DMS53 treated with DMSO at 0.1 percent for 48 hours (cell line): ENCODE data around the gene RAB38.

Source experiments
- DNase-seq: peaks from one replicate; lab custom pipeline; 2025; ENCODE audit not compliant: unreplicated experiment; lab: John Stamatoyannopoulos, UW

Gene RAB38

GRCh38 chr11:88174709-88175568, at the start of gene RAB38:
TSS of gene RAB38 (minus strand) at chr11:88175443. CDS start at chr11:88175384, 59 bp downstream.
- DNase-seq: peak; percentile 75

GRCh38 chr11:88213406-88213805, 38.2 kb upstream of the RAB38 start:
- DNase-seq: no peak

GRCh38 chr11:88212300-88212699, 37.1 kb upstream of the RAB38 start:
- DNase-seq: no peak

- DNase-seq: no peak
Observed at GRCh38 chr11:88208745-88209144, 33.5 kb upstream of the RAB38 start.

- DNase-seq: no peak
Observed at GRCh38 chr11:88206751-88207150, 31.5 kb upstream of the RAB38 start.

GRCh38 chr11:88204353-88204752, 29.1 kb upstream of the RAB38 start:
- DNase-seq: no peak

GRCh38 chr11:88203604-88204003, 28.4 kb upstream of the RAB38 start:
- DNase-seq: no peak

- no peak for DNase-seq
Observed at GRCh38 chr11:88202498-88202897, 27.3 kb upstream of the RAB38 start.

GRCh38 chr11:88196393-88196792, 21.1 kb upstream of the RAB38 start:
- no peak for DNase-seq

GRCh38 chr11:88195908-88196307, 20.7 kb upstream of the RAB38 start:
- DNase-seq: no peak

- no peak for DNase-seq
Observed at GRCh38 chr11:88194990-88195389, 19.7 kb upstream of the RAB38 start.

GRCh38 chr11:88193278-88193677, 18.0 kb upstream of the RAB38 start:
- no peak for DNase-seq

- no peak for DNase-seq
Observed at GRCh38 chr11:88188932-88189253, 13.7 kb upstream of the RAB38 start.

GRCh38 chr11:88188251-88188931, 13.1 kb upstream of the RAB38 start:
- DNase-seq: no peak

- peak; percentile 79 for DNase-seq
Observed at GRCh38 chr11:88183233-88183632, 8.0 kb upstream of the RAB38 start.

- DNase-seq: no peak
Observed at GRCh38 chr11:88181776-88182175, 6.5 kb upstream of the RAB38 start.

- no peak for DNase-seq
Observed at GRCh38 chr11:88179971-88180629, 4.9 kb upstream of the RAB38 start.

GRCh38 chr11:88179141-88179540, 3.9 kb upstream of the RAB38 start:
- DNase-seq: no peak

- DNase-seq: no peak
Observed at GRCh38 chr11:88178191-88178590, 2.9 kb upstream of the RAB38 start.

GRCh38 chr11:88175569-88176075, 379 bp upstream of the RAB38 start:
- no peak for DNase-seq

- DNase-seq: no peak
Observed at GRCh38 chr11:88173956-88174355, 1.3 kb downstream of the RAB38 start.

GRCh38 chr11:88171982-88172381, 3.3 kb downstream of the RAB38 start:
- DNase-seq: no peak
